Testis (tissue), 2 donors: ENCODE data around the gene KIAA0232.

Experiments used
- POLR2A ChIP-seq: fragments of 450-650 bp; IDR thresholded peaks from one replicate; pipeline ENCODE4 v1.6.1; 2017; ENCODE audit warnings: antibody characterized with exemption, mild to moderate bottlenecking, moderate library complexity
- TF ChIP-seq, protein P1 (sequence below), 3 experiments: fragments of 450-650 bp in 2 of 3; fragments of 200-600 bp in 1 of 3; sonication (generic) in 1 of 3; IDR thresholded peaks; one replicate each; pipeline ENCODE4 v1.5.1; 2016 to 2019; ENCODE audit warnings: antibody characterized with exemption in 3 of 3, mild to moderate bottlenecking in 2 of 3, moderate library complexity in 1 of 3

DNA sequence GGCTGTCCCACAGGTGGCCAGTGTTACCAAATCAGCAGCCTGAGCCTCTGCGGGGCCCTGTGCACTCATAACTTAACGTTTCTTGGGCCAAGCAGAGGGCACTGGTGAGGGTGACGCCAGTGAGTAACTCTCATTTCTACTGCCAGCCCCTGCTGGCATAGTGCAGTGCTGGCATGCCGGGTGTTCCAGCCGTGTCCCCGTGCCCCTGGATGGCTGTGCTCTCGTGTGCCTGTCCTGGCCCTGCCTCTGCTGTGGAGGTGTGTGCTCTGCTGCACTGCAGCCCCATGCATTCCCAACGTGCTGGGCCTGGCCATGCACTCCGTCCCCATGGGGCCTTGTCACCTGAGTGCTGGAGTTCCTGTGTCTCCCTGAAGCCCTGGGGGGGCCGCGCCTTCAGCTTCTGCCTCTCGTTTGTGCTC is 141.8 kb downstream of the KIAA0232 start:
- TF ChIP-seq, protein P1, sequence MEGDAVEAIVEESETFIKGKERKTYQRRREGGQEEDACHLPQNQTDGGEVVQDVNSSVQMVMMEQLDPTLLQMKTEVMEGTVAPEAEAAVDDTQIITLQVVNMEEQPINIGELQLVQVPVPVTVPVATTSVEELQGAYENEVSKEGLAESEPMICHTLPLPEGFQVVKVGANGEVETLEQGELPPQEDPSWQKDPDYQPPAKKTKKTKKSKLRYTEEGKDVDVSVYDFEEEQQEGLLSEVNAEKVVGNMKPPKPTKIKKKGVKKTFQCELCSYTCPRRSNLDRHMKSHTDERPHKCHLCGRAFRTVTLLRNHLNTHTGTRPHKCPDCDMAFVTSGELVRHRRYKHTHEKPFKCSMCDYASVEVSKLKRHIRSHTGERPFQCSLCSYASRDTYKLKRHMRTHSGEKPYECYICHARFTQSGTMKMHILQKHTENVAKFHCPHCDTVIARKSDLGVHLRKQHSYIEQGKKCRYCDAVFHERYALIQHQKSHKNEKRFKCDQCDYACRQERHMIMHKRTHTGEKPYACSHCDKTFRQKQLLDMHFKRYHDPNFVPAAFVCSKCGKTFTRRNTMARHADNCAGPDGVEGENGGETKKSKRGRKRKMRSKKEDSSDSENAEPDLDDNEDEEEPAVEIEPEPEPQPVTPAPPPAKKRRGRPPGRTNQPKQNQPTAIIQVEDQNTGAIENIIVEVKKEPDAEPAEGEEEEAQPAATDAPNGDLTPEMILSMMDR (IDR thresholded peaks at IDR 0.05): no peak
- TF ChIP-seq POLR2A: no peak
